NCI-H345 (cell line): ENCODE results near the gene MEGF10.

Experiments
- DNase-seq: peaks from one replicate; lab custom pipeline; 2025; lab: John Stamatoyannopoulos, UW

MEGF10 gene

DNA sequence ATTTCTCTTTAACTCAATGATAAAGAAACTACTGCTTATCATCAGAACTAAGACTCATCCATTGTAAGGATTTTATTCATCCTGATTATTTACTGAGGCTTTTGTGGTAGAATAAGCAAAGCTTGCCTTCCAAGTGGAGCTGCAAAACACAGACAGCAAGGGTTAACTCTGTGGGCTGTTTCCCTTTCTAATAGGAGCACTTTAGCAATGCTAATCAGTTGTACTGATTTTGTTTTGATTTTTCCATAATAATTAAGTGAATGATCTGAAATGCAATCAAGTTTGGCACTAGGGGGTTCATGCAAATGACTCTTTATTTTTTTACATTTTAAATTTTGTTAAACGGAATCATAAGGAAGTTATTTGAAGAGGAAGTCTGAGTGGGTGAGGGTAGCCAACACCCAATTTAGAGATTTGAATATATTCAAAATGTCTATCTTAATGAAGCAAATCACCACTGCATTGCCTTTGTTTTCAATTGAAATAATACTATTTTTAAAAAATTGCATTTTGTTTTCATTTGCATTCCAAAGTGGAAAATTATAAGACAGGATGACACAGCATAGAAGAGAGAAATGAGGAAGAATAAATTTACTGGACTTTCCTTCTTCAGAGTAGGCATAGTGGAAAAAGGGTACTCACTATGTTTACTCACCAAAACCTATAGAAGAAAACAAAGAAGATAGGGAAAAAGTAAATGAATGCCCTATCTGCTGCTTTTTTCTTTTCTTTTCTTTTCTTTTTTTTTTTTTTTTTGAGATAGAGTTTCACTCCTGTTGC, 36.6 kb downstream of the MEGF10 start:
- DNase-seq, result no peak

DNA sequence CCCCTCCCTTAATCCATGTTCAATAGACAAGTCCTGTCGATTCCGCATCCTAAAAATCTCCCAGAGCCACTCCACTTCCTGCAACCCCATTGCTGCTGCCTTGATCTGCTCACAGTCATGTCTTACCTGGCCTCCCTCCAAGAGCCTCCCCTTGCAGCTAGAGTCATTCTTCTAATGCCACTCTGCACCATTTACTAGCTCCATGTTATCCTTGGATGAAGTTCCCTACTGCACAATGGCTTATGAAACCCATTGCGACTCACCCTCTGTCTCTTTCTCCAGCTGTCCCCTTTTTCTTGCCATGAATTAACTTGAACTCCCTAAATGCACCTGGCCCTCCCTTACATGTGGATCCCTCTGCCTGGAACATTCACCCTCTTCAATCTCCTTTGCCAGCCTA, 39.5 kb downstream of the MEGF10 start:
- no peak for DNase-seq

DNA sequence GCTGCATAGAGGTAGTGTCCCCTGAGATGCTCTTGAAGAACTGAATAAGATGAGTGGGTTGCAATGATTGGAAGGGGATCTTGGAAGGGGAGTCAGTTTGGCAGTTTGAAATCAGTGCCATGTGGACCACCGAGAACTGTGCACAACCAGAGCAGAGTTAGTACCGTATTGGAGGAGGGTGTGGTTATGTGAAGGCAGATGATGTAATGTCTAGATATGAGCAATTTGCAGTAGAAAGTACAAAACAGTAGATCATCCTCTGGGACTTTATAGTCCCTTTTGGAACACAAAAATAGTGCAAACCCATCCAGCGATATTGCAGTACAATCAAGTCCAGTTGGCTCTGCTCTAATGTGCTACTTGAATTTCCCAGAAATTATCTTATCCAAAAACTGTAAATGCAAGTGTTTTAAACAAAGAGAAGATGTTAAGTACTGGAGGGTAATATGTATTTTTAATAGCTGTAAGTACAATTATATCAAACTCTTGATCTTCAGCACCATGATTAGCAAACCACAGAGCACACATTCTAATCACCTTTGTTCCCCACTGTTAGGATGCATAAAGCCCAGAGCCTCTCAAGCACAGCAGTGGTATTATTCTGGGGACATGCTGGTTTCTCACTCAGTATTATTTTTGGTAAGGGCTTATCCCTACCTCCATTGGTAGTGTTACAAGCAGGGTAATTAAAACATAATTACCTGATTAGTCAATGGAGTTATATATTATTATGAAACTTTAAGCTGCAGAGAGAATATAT, 41.5 kb downstream of the MEGF10 start:
- DNase-seq, result no peak

DNA sequence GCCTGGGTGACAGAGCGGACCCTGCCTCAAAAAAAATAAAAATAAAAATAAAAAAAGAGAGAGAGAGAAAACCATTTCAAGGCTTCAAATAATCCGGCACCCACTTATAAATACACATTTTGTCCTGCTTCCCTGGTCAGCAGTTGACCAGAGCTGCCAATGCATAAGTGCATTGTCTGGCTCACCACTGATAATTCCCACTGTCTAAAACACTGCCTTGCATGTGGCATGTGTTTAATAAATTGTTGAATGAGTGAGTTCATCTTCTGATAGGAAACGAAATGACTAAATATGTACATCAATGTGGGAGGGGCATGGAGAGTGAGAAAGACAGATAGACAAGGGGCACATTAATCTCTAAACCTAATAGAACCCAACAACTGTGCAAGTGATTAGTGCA, 42.9 kb downstream of the MEGF10 start:
- no peak for DNase-seq

DNA sequence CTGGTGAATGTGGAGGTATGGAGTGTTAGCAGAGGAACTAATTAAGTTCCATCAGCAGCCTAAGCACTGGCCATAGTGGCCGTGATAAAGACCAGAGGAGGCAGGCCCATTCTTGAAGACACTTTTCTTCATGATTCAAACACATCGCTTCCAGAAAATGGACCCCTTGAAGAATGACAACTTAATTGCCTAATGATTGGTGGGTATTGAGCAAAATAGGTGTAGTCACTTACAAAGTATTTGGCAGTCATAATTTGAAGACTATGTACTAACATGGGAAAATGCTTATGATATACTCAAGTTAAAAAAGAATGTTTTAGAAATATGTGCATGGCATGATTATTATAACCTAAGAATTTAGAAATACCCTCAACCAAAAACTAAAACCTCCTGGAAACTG, 44.8 kb downstream of the MEGF10 start:
- no peak for DNase-seq

DNA sequence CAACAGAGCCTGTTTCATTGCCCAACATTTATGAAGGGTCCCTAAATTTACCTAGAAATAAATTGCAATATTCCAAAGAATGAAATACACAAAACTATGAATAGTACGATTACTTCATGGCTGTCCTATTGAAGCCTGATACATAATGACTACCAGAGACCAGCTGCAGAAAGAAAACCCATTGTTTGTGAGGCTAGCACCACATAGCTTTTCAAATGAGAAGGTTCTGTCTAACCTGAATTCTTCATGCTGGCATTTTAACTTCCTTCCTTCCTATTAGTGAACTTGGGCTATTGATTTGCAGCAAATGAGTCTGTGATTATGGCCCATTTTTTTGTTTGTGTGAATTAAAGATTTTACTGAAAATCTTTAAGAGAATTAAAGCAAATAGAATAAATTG, 47.3 kb downstream of the MEGF10 start:
- no peak for DNase-seq

DNA sequence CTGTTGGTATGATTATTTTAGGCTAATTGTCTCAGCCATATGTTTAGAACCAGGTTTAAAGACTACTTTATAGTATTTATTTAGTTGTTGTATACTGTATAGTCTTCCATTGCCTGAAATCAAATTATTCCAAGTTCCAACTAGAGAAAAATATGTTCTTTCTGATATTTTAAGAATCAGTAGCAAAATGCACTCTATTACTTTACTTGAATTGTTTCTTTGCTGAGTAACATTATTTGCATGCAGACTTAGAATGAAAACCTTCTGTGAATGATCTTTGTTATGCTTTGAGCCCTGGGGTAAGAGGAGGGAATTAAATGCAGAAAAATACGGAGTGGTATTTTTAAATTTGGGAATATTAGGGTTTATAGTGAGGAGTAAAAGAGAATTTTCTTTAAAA, 47.9 kb downstream of the MEGF10 start:
- DNase-seq, result no peak

DNA sequence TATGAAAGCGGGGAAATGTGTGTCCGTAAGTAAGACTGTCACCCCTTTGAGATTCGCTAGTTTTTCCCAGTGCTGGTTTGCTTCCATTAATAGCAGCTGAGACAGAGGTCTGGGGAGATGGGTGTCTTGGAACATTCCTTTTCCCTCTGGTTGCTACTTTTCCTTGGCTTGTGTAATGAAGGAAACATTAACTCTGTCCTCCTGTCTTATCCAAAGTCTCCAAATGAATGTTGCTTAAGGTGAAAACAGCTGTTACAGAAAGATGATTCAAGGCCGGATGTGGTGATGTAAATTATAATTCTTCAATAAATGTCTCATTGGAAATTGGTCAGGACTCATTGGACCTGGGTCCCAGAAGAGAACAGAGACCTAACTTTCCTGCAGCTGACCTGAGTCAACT, 50.0 kb downstream of the MEGF10 start:
- DNase-seq, result no peak

DNA sequence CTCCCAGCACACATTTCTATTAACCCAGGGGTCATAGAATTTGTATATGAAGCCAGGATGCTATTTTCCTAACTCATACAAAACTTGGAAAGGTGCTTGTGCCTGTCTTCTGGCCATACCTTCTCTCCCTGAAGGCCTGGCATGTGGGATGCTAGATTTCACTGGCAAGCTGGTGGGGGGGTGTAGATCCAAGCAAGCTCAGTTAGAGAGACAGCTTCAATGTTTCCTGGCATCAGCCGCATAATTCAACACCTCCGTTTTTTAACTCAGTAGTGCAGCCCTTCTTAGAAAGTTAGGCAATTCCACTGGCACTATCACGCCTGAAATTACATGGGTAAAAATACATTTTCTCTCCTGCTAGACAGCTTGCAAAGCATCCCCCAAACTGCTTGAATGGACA, 51.8 kb downstream of the MEGF10 start:
- DNase-seq, result no peak

DNA sequence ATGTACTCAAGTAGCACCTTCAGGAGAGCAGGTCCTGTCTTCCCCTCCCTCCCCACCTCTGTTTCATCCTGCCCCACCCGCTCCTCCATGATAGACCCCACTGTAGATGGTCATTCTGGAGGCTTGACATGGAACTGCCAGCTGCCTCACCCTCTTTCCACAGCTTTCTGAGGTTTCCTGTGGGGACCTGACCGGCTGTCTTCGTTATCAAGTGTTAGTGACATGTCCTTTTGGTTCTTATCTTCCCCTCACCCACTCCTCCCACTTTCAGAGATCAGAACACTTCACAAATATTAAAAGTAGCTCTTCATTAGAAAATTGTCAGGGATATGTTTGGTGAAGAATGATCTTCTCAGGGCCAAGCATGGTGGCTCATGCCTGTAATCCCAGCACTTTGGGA, 52.7 kb downstream of the MEGF10 start:
- DNase-seq, result no peak

DNA sequence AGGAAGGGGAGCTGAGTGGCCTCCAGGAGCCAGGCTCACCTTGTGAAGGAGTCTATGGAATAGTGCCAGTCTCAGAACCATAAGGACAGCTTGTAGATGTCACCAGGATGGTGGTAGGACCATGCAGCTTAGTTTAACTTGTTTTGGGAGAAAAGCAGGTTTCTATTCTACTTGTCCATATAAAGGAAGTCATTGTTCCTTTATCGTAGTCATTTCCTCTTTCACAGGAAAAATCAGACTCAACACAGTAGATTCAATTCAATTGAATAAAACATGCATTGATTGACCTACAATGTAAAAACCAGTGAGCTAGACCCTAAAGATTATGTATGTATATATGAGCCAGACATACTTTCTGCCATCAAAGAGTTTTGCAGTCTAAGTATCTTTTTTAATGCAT, 53.3 kb downstream of the MEGF10 start:
- DNase-seq, result no peak

DNA sequence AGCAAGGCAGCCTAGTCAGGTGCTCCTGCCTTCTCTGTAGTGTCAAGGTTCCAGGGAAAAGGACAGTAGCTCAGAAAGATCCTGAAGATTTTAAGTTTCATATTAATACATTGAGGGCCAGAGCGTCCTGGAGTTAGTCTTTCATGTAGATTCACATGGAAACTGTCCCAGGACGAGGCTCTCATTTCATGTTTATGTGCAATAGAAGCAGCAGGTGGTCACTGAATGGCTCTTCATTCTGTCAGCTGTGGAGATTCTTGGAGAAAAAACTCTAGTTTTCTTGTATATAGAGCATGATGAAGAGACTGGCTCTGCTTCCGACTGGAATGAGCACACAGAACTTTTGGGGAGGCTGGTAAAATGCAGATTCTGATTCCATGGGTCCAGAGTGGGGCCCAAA, 54.3 kb downstream of the MEGF10 start:
- no peak for DNase-seq

DNA sequence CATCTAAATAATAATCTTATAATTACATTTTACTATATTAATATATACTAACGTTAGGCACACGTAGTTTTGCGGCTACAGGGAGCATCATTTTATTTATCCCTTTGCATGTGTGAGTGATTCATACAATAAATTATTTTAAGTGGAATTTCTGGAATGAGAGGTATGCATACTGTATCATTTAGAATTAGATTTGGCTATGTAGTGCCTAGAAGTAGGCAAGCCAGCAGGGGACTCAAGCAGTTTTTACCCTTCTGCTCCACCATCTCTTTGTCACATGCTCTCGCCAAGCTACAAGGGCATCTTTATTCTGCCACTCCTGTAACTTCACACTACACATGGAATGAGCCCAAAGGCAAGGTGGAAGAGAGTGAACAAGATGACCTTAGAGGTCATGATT, 60.8 kb downstream of the MEGF10 start:
- no peak for DNase-seq

DNA sequence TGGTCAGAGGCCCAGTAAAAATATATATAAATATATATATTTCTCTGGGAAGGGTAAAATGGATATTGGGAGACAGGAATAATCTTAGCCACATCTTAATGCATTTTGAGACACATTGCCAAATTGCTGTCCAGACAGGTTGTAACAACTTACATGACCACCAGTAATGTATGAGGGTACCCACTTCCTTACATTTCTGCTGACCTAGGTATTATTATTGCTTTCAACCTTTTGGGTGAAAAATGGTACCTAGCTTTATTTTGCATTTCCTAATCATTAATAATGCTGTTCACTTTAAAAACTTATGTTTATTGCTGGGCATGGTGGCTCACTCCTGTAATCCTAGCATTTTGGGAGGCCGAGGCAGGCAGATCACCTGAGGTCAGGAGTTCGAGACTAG, 61.5 kb downstream of the MEGF10 start:
- no peak for DNase-seq

DNA sequence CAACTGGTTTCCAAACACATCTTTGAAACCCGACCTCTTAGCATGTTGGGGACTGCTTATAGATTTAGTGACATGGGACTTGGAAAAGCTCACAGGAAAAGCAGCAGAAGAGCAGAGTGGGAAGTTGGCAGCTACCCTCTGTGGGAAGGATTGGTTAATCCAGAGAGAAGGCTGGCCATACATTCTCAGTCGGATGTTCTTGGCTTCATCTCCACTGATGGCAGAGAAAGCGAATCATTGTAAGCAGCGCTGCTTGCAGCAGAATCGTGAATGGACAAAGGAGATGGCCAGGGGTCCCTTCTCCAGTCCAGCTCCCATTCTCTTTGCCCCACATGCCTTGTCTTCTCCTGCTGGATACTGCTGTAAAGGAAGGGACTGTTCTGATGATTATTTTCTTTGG, 62.7 kb downstream of the MEGF10 start:
- no peak for DNase-seq

DNA sequence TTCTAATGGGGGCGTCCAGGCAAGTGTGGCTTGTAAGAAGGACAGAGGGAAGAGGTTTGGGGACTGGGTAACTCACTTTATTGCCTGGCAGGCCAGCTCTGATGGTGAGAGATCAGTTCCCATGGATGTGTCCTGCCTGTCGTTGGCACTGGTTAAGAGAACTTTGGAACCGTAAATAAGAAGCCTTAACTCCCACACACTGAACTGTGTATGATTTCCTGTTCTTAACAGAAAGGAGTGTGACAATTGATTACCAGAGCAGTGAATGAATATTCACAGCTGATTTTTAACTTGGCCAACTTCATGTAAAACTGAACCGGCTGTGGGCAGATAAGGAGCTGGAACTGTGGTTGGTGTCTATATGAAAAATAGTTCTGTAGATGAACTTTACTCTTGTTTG, 63.2 kb downstream of the MEGF10 start:
- DNase-seq, result no peak

DNA sequence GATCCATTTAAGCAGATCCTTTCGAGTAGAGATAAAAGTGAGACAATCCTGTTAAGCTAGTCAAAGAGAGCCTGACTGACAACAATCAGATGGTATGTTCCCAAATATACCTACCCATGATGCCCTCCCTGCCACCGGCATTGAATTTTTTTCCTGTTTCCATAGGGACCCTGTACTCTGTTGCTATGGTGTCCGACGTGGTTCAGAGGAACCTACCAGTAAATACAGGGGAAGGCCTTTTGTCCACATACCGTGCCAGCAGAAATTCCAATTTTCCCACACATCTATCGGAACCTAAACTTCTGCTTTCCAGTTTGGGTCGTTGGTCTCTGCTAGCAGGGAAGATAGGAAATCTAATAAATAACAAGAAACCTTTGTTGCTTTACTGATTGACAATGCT, 64.7 kb downstream of the MEGF10 start:
- no peak for DNase-seq

DNA sequence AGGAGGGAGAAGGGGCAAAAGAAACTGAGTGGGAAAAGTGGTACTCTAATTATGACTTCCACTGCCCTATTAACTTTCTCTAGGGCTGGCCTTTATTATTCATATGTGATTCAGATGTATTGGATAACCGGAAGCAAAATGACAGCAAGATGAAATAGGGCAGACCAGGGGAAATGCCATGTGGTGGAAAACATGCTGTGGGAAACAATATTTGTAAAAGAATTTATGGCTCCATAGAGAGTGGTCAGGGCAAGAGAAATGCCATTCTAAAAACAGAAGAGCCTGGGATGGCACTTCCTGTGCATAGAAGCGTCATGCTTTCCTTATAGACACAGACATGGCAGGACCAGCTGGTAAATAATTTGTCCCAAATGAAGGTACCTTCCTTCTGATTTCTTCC, 67.7 kb downstream of the MEGF10 start:
- DNase-seq, result no peak

DNA sequence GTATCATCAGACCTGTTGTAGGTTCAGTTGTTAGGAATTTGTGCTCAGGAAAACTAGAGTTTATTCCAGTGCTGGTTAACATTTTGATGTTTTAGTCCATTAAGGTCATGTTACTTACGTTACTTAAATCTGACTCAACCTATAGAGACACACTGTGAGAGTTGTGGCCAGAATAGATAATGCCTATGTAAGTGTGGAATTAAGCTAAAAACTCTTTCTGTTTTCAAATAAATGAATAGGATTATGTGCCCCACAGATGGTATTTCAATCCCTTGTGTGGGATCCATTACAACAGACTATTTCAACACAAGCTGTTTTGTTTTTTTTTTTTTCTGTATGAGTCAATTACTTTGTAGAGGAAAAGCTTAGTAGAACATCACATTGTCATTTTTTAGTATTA, 68.1 kb downstream of the MEGF10 start:
- DNase-seq, result no peak

DNA sequence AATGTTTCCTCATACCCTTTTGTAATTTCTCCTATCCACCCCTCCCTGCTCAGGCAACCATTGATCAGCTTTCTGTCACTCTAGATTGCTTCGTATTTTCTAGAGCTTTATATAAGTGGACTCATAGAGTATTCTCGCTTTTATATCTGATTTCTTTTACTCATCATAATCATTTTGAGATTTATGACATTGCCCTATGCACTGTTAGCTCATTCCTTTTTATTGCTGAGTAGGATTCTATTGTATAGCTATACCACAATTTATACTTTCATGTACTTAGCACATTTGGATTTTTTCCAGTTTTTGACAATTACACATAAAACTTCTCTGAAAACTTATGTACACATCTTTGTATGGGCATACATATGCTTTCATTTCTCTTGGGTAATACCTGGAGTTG, 68.9 kb downstream of the MEGF10 start:
- no peak for DNase-seq

DNA sequence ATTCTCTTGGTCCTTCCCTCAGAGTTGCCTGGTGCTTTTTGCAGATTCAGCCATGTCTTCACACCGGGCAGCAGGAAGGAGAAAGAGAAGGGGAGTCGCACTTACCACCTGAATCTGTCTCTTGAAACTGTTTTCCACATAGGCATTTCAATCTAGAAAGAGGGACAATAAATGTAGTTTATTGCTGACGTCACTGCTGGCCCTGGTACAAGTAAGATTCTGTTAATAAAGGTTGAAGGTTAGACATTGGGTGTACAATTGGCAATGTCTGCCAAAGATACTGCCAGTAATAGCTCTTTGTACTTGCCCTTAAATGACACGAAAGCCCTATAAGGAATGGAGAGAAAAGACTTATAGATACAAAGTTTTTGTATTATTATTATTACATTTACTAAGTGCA, 72.8 kb downstream of the MEGF10 start:
- no peak for DNase-seq

DNA sequence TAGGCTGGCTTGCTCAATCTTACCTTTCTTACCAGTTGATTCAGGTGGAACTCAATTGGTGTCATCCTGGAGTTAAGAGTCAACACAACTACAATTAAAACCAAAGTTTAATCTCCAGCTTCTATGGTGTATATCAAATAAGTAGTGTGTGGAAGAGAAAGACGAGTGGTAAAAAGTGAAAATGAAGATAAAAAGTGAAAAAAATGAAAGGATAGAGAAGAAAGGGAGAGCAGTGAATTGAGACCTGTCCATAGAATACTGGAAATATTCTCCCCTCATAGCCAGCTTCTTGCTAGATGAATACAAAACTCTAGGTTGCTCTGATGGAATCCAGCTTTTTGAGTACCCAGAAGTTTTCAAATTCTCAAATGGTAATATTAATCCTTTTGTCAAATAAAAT, 76.4 kb downstream of the MEGF10 start:
- no peak for DNase-seq

DNA sequence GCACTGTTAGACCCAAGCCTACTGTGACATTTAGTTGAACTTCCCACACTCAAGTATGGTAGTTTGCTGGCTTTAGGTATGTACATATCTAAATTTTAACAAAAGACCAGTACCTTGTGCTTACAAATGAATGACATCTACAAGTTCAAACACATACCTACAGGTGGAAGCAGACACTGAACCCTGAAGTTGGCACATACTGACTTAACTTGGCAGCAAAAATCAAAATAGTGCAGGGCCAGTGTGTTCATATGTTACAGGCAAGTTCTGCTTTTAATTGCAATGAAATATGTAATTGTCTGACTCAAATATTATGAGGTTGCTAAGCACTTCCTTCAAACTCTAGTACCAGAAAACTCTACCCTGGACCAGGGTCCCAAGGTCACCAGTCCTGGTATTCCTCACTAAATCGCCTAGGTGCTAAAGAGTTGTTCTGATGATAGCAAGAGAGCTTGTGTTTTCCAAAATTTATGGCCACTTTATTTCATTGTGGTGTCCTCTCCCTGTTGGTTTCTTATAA, 77.4 kb downstream of the MEGF10 start:
- DNase-seq, result peak; percentile 4

DNA sequence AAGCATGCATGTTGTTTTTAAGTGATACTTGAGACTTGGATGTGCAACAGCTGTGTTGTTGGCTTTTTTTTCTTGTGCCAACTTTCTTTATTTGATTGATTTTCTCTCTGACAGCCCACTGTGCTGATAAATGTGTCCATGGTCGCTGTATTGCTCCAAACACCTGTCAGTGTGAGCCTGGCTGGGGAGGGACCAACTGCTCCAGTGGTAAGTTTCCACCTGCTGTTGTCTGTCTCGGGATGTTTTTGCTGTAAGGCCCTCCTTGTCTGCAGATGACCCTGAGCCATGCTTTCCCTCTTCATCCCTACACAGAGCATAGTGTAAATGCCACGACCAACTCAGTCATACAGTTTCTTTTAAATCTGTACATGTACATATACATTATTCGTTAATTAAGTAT, 79.2 kb downstream of the MEGF10 start:
- peak; percentile 8 for DNase-seq
